Measurements from ENCODE around the gene TFB1M. TPM values are rescaled to one million over a fixed set of nuclear protein-coding genes. Genes with fewer than 3 reads are reported as not detected.
A peak's percentile ranks its signal among the peaks of the same experiment; 100 is the strongest.

The TFB1M gene
- total and polyA plus RNA-seq, 2 experiments from 2014 or later = 10.3 to 11.2 TPM

GRCh38 chr6:155248008-155249001 lies 66.0 kb downstream of the TFB1M start:
- Histone ChIP-seq H3K4me2 (peak overlapping the region; percentile 7), H3K27ac (peak overlapping the region; percentile 80), H3K36me3 (replicated peaks; ENCODE audit: insufficient read depth, low read depth) (peaks cover 3% of the 10 kb centered on the region), H3K9me2 (replicated peaks; ENCODE audit: insufficient read depth) (no peaks in the 10 kb centered on the region), H3K4me1 (ENCODE audit: insufficient read depth) (peaks cover 10% of the 10 kb centered on the region), H3K9me3 (ENCODE audit: low read depth) (no peaks in the 10 kb centered on the region), H2AFZ (no peak overlapping the region), H3K79me2 (no peaks in the 10 kb centered on the region), H3K27me3 (no peaks in the 10 kb centered on the region), H4K20me1 (ENCODE audit: insufficient read depth, poor library complexity, severe bottlenecking) (no peaks in the 10 kb centered on the region), H3K4me3 (no peak overlapping the region)
- DNase-seq (ENCODE audit: low spot score) = peak; percentile 82
- 79% methylated on average over 30 of the region's 30 CpGs for WGBS (ENCODE audit: low lambda C conversion rate, missing lambda C conversion rate)
- TF ChIP-seq EZH2phosphoT487 (IDR thresholded peaks at IDR 0.05; ENCODE audit: low read depth, severe bottlenecking, unreplicated experiment) (no peak), EZH2 (IDR thresholded peaks at IDR 0.05; ENCODE audit: borderline replicate concordance) (no peak), CTCF (IDR thresholded peaks at IDR 0.05; ENCODE audit: poor library complexity) (peak; percentile 77)

GRCh38 chr6:155247618-155248007 lies 66.7 kb downstream of the TFB1M start:
- Histone ChIP-seq H3K9me3 (ENCODE audit: low read depth) (no peaks in the 10 kb centered on the region), H4K20me1 (ENCODE audit: insufficient read depth, poor library complexity, severe bottlenecking) (no peaks in the 10 kb centered on the region), H3K79me2 (no peaks in the 10 kb centered on the region), H3K4me1 (ENCODE audit: insufficient read depth) (peaks cover 10% of the 10 kb centered on the region), H3K9me2 (replicated peaks; ENCODE audit: insufficient read depth) (no peaks in the 10 kb centered on the region), H3K4me2 (peak overlapping the region; percentile 7), H3K36me3 (replicated peaks; ENCODE audit: insufficient read depth, low read depth) (peaks cover 3% of the 10 kb centered on the region), H2AFZ (no peak overlapping the region), H3K27ac (peak overlapping the region; percentile 80), H3K4me3 (no peak overlapping the region), H3K27me3 (no peaks in the 10 kb centered on the region)
- no peak for TF ChIP-seq CTCF (IDR thresholded peaks at IDR 0.05; ENCODE audit: poor library complexity)
- TF ChIP-seq EZH2 (IDR thresholded peaks at IDR 0.05; ENCODE audit: borderline replicate concordance) = no peak
- no peak for TF ChIP-seq EZH2phosphoT487 (IDR thresholded peaks at IDR 0.05; ENCODE audit: low read depth, severe bottlenecking, unreplicated experiment)
- 70% methylated on average over 5 of the region's 5 CpGs for WGBS (ENCODE audit: low lambda C conversion rate, missing lambda C conversion rate)
- peak; percentile 58 for DNase-seq (ENCODE audit: low spot score)

GRCh38 chr6:155246825-155247224 lies 67.5 kb downstream of the TFB1M start:
- H3K9me3 ChIP-seq (ENCODE audit: low read depth) = no peaks in the 10 kb centered on the region
- H3K9me2 ChIP-seq (replicated peaks; ENCODE audit: insufficient read depth) = no peaks in the 10 kb centered on the region
- no peak for DNase-seq (ENCODE audit: low spot score)
- H3K27ac ChIP-seq = peak overlapping the region; percentile 80
- no peaks in the 10 kb centered on the region for H3K27me3 ChIP-seq
- no peak overlapping the region for H2AFZ ChIP-seq
- TF ChIP-seq CTCF (IDR thresholded peaks at IDR 0.05; ENCODE audit: poor library complexity) (no peak), EZH2phosphoT487 (IDR thresholded peaks at IDR 0.05; ENCODE audit: low read depth, severe bottlenecking, unreplicated experiment) (no peak), EZH2 (IDR thresholded peaks at IDR 0.05; ENCODE audit: borderline replicate concordance) (no peak)
- 91% methylated on average over 2 of the region's 2 CpGs for WGBS (ENCODE audit: low lambda C conversion rate, missing lambda C conversion rate)
- no peak overlapping the region for H3K4me2 ChIP-seq
- peaks cover 3% of the 10 kb centered on the region for H3K36me3 ChIP-seq (replicated peaks; ENCODE audit: insufficient read depth, low read depth)
- H3K4me3 ChIP-seq = no peak overlapping the region
- H3K4me1 ChIP-seq (ENCODE audit: insufficient read depth) = peaks cover 10% of the 10 kb centered on the region
- no peaks in the 10 kb centered on the region for H3K79me2 ChIP-seq
- no peaks in the 10 kb centered on the region for H4K20me1 ChIP-seq (ENCODE audit: insufficient read depth, poor library complexity, severe bottlenecking)

All from hepatocyte (in vitro differentiated cells).